Right lobe of liver (tissue), 6 donors: Measurements from ENCODE around the gene HCN2. TPM values are rescaled to one million over a fixed set of nuclear protein-coding genes. Genes with fewer than 3 reads are reported as not detected.

Experiments used
- ATAC-seq, 4 donors: fragments of 200-7000 bp; cut with Tn5 transposase; one replicate each; pipeline ENCODE4 v1.9.1; 2020; ENCODE audit warnings: mild to moderate bottlenecking in 4 of 4, moderate library complexity in 4 of 4
- DNase-seq, 3 donors: peaks; one replicate each; pipeline ENCODE4 v3.0.0-alpha.2; 2020
- H3K27ac ChIP-seq, 3 donors: fragments of 200-600 bp; one replicate each; pipeline ENCODE4 v1.8.0; 2022
- H3K27me3 ChIP-seq, 2 donors: fragments of 200-600 bp; one replicate each; pipeline ENCODE4 v1.8.0; 2022
- H3K36me3 ChIP-seq, 4 donors: fragments of 200-600 bp; sonication (generic) in 1 of 4; one replicate each; pipeline versions ENCODE4 v1.5.1 to v1.8.0; 2017 to 2022; ENCODE audit warnings: control low read depth in 1 of 4
- H3K4me1 ChIP-seq, 4 donors: fragments of 200-600 bp; sonication (generic) in 1 of 4; one replicate each; pipeline versions ENCODE4 v1.5.1 to v1.8.0; 2017 to 2022; ENCODE audit warnings: control low read depth in 1 of 4
- H3K4me3 ChIP-seq, 3 donors: fragments of 200-600 bp; one replicate each; pipeline ENCODE4 v1.8.0; 2022
- H3K9me3 ChIP-seq, 4 donors: fragments of 200-600 bp; sonication (generic) in 1 of 4; one replicate each; pipeline versions ENCODE4 v1.5.1 to v1.8.0; 2017 to 2022; ENCODE audit warnings: control low read depth in 1 of 4
- POLR2A ChIP-seq: fragments of 450-650 bp; IDR thresholded peaks from one replicate; pipeline ENCODE4 v1.6.1; 2017; ENCODE audit warnings: antibody characterized with exemption, mild to moderate bottlenecking
- WGBS: methylation state at CpG from one replicate; pipeline ENCODE4 v1.1.6; 2018; ENCODE audit warnings: low coverage, low lambda C conversion rate; ENCODE audit not compliant: insufficient coverage; ENCODE audit errors: missing lambda C conversion rate; 5-methylcytosine and 5-hydroxymethylcytosine counted together
- intact Hi-C, 2 donors: fragments of 100-400 bp; cut with DNase I; formaldehyde crosslinking; loops; one replicate each; pipeline versions ENCODE4 v1.11.2 to v1.14.1; 2022
- total RNA-seq, 6 experiments: library from RNA; depleted of rRNA in 2 of 6; stranded (reverse); fragments of >200 nt in 2 of 6; fragmentation: NEBNext Ultra II Directional in 3 of 6; extraction: Animal tissue kit (Norgen Biotek cat#: 25700) in 3 of 6; gene quantifications; one replicate each; pipeline versions ENCODE4 v1.1.0 to v1.2.4, GENCODE V29; 2016 to 2023
- TF ChIP-seq, protein P1 (sequence below), 4 donors: fragments of 200-600 bp in 3 of 4; fragments of 450-650 bp in 1 of 4; IDR thresholded peaks; one replicate each; pipeline versions ENCODE4 v1.5.1 to v1.8.0; 2016 to 2022; ENCODE audit warnings: antibody characterized with exemption in 4 of 4, mild to moderate bottlenecking in 2 of 4
- donor health status: DM: no; HTN: yes; CAD: no.
- donor health status: DM: no; HTN: no; CAD: no.
- donor health status: DM: no; HTN: no; CAD: no.
- donor health status: DM: no; HTN: yes; CAD: no.
- donor health status: DM: no; HTN: yes; CAD: no.

The HCN2 gene
- total RNA-seq, 6 experiments from 2014 or later: 0.05 to 0.27 (median 0.09) TPM; not detected in 1

GRCh38 chr19:644363-644762 is 54.7 kb downstream of the HCN2 start:
- H3K27ac ChIP-seq: no peak overlapping the region
- no peak for ATAC-seq
- H3K36me3 ChIP-seq: peaks cover 0 to 31% (median 13%) of the 10 kb centered on the region in 4 donors
- H3K4me3 ChIP-seq: no peak overlapping the region
- DNase-seq: no peak
- no peaks in the 10 kb centered on the region for H3K9me3 ChIP-seq
- H3K27me3 ChIP-seq: no peaks in the 10 kb centered on the region
- no peaks in the 10 kb centered on the region for H3K4me1 ChIP-seq
- 40% methylated on average over 1 of the region's 28 CpGs for WGBS
- TF ChIP-seq, protein P1, sequence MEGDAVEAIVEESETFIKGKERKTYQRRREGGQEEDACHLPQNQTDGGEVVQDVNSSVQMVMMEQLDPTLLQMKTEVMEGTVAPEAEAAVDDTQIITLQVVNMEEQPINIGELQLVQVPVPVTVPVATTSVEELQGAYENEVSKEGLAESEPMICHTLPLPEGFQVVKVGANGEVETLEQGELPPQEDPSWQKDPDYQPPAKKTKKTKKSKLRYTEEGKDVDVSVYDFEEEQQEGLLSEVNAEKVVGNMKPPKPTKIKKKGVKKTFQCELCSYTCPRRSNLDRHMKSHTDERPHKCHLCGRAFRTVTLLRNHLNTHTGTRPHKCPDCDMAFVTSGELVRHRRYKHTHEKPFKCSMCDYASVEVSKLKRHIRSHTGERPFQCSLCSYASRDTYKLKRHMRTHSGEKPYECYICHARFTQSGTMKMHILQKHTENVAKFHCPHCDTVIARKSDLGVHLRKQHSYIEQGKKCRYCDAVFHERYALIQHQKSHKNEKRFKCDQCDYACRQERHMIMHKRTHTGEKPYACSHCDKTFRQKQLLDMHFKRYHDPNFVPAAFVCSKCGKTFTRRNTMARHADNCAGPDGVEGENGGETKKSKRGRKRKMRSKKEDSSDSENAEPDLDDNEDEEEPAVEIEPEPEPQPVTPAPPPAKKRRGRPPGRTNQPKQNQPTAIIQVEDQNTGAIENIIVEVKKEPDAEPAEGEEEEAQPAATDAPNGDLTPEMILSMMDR (IDR thresholded peaks at IDR 0.05): no peak
- no peak for TF ChIP-seq POLR2A
- intact Hi-C loops: no loop called here

GRCh38 chr19:644789-645188 is 55.1 kb downstream of the HCN2 start:
- Histone ChIP-seq H3K4me3 (no peak overlapping the region), H3K27me3 (no peaks in the 10 kb centered on the region), H3K36me3 (peaks cover 0 to 34% (median 15%) of the 10 kb centered on the region in 4 donors), H3K4me1 (no peaks in the 10 kb centered on the region), H3K27ac (no peak overlapping the region), H3K9me3 (no peaks in the 10 kb centered on the region)
- no peak for DNase-seq
- ATAC-seq: no peak
- WGBS: no CpG with 5 or more reads among the region's 14 CpGs
- TF ChIP-seq POLR2A: no peak
- TF ChIP-seq, protein P1 (IDR thresholded peaks at IDR 0.05): no peak
- intact Hi-C loops: no loop called here

GRCh38 chr19:645912-646778 is 56.5 kb downstream of the HCN2 start:
- WGBS: 88% methylated on average over 9 of the region's 62 CpGs

GRCh38 chr19:646779-647565 is 57.3 kb downstream of the HCN2 start:
- ATAC-seq (no peak), DNase-seq (no peak)
- no peaks in the 10 kb centered on the region for H3K4me1 ChIP-seq
- H3K9me3 ChIP-seq: no peaks in the 10 kb centered on the region
- no peaks in the 10 kb centered on the region for H3K27me3 ChIP-seq
- 95% methylated on average over 3 of the region's 48 CpGs for WGBS
- H3K4me3 ChIP-seq: no peak overlapping the region
- H3K36me3 ChIP-seq: peaks cover 0 to 51% (median 21%) of the 10 kb centered on the region in 4 donors
- intact Hi-C loops: no loop called here
- no peak overlapping the region for H3K27ac ChIP-seq
- TF ChIP-seq, protein P1 (IDR thresholded peaks at IDR 0.05): no peak
- no peak for TF ChIP-seq POLR2A

More at GRCh38 chr19:645912-646778, 56.5 kb downstream of the HCN2 start:
- no peak overlapping the region for H3K27ac ChIP-seq
- H3K27me3 ChIP-seq: no peaks in the 10 kb centered on the region
- no peaks in the 10 kb centered on the region for H3K4me1 ChIP-seq
- ATAC-seq (no peak), DNase-seq (no peak)
- intact Hi-C loops: no loop called here
- peaks cover 0 to 44% (median 16%) of the 10 kb centered on the region in 4 donors for H3K36me3 ChIP-seq
- H3K9me3 ChIP-seq: no peaks in the 10 kb centered on the region
- H3K4me3 ChIP-seq: no peak overlapping the region
- TF ChIP-seq, protein P1 (IDR thresholded peaks at IDR 0.05): no peak
- no peak for TF ChIP-seq POLR2A
